ENCODE data around the gene PON3. TPM values are rescaled to one million over a fixed set of nuclear protein-coding genes. Genes with fewer than 3 reads are reported as not detected.

Gene PON3
- total RNA-seq, 8 experiments from 2014 or later: 0.17 to 1.6 (median 1.3) TPM; not detected in 5

DNA sequence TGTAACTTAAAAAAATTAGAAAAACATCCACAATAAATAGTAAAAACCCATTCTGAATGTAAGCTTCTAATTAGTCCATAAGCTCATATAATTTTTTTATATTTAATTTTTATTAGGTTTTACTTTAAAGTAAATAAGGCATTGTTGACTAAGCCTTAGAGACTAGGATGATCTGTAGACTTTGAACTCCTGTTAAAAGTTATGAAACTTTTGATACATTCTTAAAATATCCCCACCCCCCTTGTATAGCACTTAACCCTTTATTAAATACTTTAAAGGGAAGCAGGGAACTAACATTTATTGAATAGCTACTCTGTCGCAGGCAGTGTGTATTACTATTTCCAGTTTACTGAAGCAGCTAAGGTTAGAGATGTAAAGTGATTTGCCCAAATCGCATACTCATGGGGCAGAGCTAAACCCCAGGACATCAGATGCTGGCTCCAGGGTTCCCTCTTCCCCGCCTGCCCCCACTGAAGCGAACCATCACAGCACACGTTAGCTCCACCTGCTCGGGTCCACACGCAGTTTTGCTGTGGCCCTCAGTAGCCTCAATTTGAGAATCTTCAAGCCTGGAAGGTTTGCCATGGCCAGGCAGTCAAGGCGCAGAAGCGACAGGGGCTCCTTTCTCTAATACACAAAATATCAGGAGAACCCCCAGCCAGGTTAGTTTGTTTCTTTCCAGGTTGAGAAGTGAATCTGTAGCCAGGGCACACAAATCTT lies 72.6 kb downstream of the PON3 start:
- no peak for ATAC-seq (replicated peaks in 6 of 8)
- Histone ChIP-seq H3K4me3 (no peak overlapping the region), H3K4me1 (replicated peaks in 1 of 2) (peaks cover 0 to 3% of the 10 kb centered on the region in 2 donors), H3K27ac (no peak overlapping the region)
- in situ Hi-C loops (cut with MboI; ENCODE audit: low pct_unique_long_range_greater_than_20kb in 2 of 9, low sequenced_read_pairs in 9 of 9, unreplicated experiment in 9 of 9): no loop called here
- WGBS, 10 experiments: 34 to 100% (median 90%) methylated on average over 1 to 7 of the region's 9 CpGs; no CpG with 5 or more reads in 1 of the 10 experiments

- ATAC-seq (replicated peaks in 6 of 8): peak in 5 of 8 experiments; percentile 44 to 90 (median 76)
- Histone ChIP-seq H3K4me3 (no peak overlapping the region), H3K27ac (no peak overlapping the region), H3K4me1 (replicated peaks in 1 of 2) (peaks cover 3 to 10% of the 10 kb centered on the region in 2 donors)
- in situ Hi-C loops (cut with MboI; ENCODE audit: low pct_unique_long_range_greater_than_20kb in 2 of 9, low sequenced_read_pairs in 9 of 9, unreplicated experiment in 9 of 9): no loop called here
- WGBS, 10 experiments: 0 to 100% (median 40%) methylated on average over 1 to 2 of the region's 2 CpGs; no CpG with 5 or more reads in 5 of the 10 experiments
Observed at GRCh38 chr7:95322854-95323253, 73.3 kb downstream of the PON3 start.

GRCh38 chr7:95322396-95322795 lies 73.8 kb downstream of the PON3 start:
- H3K4me3 ChIP-seq: no peak overlapping the region
- no peak overlapping the region for H3K27ac ChIP-seq
- H3K4me1 ChIP-seq (replicated peaks in 1 of 2): peaks cover 8 to 11% of the 10 kb centered on the region in 2 donors
- in situ Hi-C loops (cut with MboI; ENCODE audit: low pct_unique_long_range_greater_than_20kb in 2 of 9, low sequenced_read_pairs in 9 of 9, unreplicated experiment in 9 of 9): no loop called here
- 50 to 93% (median 68%) methylated on average over 1 to 8 of the region's 8 CpGs; no CpG with 5 or more reads in 3 of the 10 experiments for WGBS, 10 experiments
- ATAC-seq (replicated peaks in 6 of 8): no peak

- no peak overlapping the region for H3K4me3 ChIP-seq
- H3K27ac ChIP-seq: no peak overlapping the region
- in situ Hi-C loops (cut with MboI; ENCODE audit: low pct_unique_long_range_greater_than_20kb in 2 of 9, low sequenced_read_pairs in 9 of 9, unreplicated experiment in 9 of 9): no loop called here
- 0 to 100% (median 25%) methylated on average over 1 of the region's 1 CpG; no CpG with 5 or more reads in 2 of the 10 experiments for WGBS, 10 experiments
- ATAC-seq (replicated peaks in 6 of 8): no peak
- peaks cover 11% of the 10 kb centered on the region in 2 donors for H3K4me1 ChIP-seq (replicated peaks in 1 of 2)
Observed at GRCh38 chr7:95321720-95322119, 74.5 kb downstream of the PON3 start.

- no peak overlapping the region for H3K27ac ChIP-seq
- 75 to 100% (median 100%) methylated on average over 1 of the region's 1 CpG; no CpG with 5 or more reads in 5 of the 10 experiments for WGBS, 10 experiments
- peaks cover 11% of the 10 kb centered on the region in 2 donors for H3K4me1 ChIP-seq (replicated peaks in 1 of 2)
- in situ Hi-C loops (cut with MboI; ENCODE audit: low pct_unique_long_range_greater_than_20kb in 2 of 9, low sequenced_read_pairs in 9 of 9, unreplicated experiment in 9 of 9): no loop called here
- no peak overlapping the region for H3K4me3 ChIP-seq
- ATAC-seq (replicated peaks in 6 of 8): no peak
Observed at GRCh38 chr7:95320651-95321050, 75.5 kb downstream of the PON3 start.

- Histone ChIP-seq H3K4me3 (no peak overlapping the region), H3K27ac (no peak overlapping the region), H3K4me1 (replicated peaks in 1 of 2) (peaks cover 11% of the 10 kb centered on the region in 2 donors)
- 83 to 100% (median 93%) methylated on average over 1 of the region's 1 CpG; no CpG with 5 or more reads in 6 of the 10 experiments for WGBS, 10 experiments
- in situ Hi-C loops (cut with MboI; ENCODE audit: low pct_unique_long_range_greater_than_20kb in 2 of 9, low sequenced_read_pairs in 9 of 9, unreplicated experiment in 9 of 9): no loop called here
- no peak for ATAC-seq (replicated peaks in 6 of 8)
Observed at GRCh38 chr7:95319570-95319969, 76.6 kb downstream of the PON3 start.

DNA sequence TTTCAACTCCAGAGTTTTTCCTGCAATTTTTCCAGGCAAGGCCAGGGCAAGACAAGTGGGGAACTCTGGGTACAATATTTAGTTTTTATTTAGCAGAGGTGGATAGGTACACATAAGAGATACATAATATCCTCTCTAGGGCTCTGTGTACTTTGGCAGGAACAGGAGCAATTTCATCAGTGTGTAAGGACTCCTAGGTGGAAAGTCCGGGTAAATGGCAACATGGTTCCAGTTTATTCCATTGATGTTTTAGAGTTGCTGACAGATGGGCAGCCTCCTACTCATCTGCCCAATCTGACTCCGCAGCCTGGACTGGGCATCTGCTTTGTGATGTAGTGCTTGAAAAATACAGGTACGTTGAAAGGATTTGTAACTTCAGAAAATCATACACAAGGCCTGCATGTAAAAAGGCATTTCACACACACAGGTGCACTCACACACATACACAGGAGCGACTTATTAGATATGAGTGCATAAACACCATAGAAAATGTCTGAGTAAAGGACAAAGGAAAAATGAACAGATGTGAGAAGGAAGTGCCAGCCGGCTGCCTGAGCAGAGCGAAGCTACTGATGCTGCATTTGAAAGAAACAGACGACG lies 77.6 kb downstream of the PON3 start:
- 8 to 85% (median 73%) methylated on average over 1 to 8 of the region's 8 CpGs; no CpG with 5 or more reads in 1 of the 10 experiments for WGBS, 10 experiments
- in situ Hi-C loops (cut with MboI; ENCODE audit: low pct_unique_long_range_greater_than_20kb in 2 of 9, low sequenced_read_pairs in 9 of 9, unreplicated experiment in 9 of 9): no loop called here
- ATAC-seq (replicated peaks in 6 of 8): no peak
- peak overlapping the region in 1 of 2 donors; percentile 17 for H3K27ac ChIP-seq
- no peak overlapping the region for H3K4me3 ChIP-seq
- peaks cover 11% of the 10 kb centered on the region in 2 donors for H3K4me1 ChIP-seq (replicated peaks in 1 of 2)

GRCh38 chr7:95317966-95318365 lies 78.2 kb downstream of the PON3 start:
- WGBS, 10 experiments: 50 to 100% (median 89%) methylated on average over 2 to 3 of the region's 3 CpGs; no CpG with 5 or more reads in 2 of the 10 experiments
- in situ Hi-C loops (cut with MboI; ENCODE audit: low pct_unique_long_range_greater_than_20kb in 2 of 9, low sequenced_read_pairs in 9 of 9, unreplicated experiment in 9 of 9): no loop called here
- Histone ChIP-seq H3K4me1 (replicated peaks in 1 of 2) (peaks cover 11% of the 10 kb centered on the region in 2 donors), H3K4me3 (no peak overlapping the region), H3K27ac (no peak overlapping the region)
- no peak for ATAC-seq (replicated peaks in 6 of 8)

GRCh38 chr7:95317546-95317945 lies 78.6 kb downstream of the PON3 start:
- in situ Hi-C loops (cut with MboI; ENCODE audit: low pct_unique_long_range_greater_than_20kb in 2 of 9, low sequenced_read_pairs in 9 of 9, unreplicated experiment in 9 of 9): no loop called here
- H3K4me1 ChIP-seq (replicated peaks in 1 of 2): peaks cover 11% of the 10 kb centered on the region in 2 donors
- no peak overlapping the region for H3K4me3 ChIP-seq
- ATAC-seq (replicated peaks in 6 of 8): peak in 5 of 8 experiments; percentile 99 to 100 (median 99)
- no peak overlapping the region for H3K27ac ChIP-seq
- 0 to 26% (median 8%) methylated on average over 1 to 2 of the region's 2 CpGs; no CpG with 5 or more reads in 1 of the 10 experiments for WGBS, 10 experiments

DNA sequence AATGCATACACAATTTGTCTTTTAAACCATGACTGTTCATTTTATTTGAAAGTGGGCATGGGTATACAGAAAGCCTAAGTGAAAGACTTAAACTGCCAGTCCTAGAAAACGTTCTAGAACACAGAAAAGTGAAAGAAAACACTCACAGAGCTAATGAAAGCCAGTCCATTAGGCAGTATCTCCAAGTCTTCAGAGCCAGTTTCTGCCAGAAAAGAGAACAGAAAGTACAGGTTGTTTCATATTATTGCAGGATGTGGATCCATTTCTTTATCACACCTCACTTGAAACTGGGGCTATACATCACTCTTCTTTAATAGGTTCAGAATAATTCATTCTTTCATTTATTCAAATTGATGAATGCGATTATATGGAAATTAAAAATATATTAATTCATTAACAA lies 79.6 kb downstream of the PON3 start:
- 43 to 100% (median 86%) methylated on average over 1 to 2 of the region's 2 CpGs for WGBS, 10 experiments
- Histone ChIP-seq H3K4me1 (replicated peaks in 1 of 2) (peaks cover 11% of the 10 kb centered on the region in 2 donors), H3K4me3 (no peak overlapping the region), H3K27ac (no peak overlapping the region)
- in situ Hi-C loops (cut with MboI; ENCODE audit: low pct_unique_long_range_greater_than_20kb in 2 of 9, low sequenced_read_pairs in 9 of 9, unreplicated experiment in 9 of 9): no loop called here
- ATAC-seq (replicated peaks in 6 of 8): no peak

DNA sequence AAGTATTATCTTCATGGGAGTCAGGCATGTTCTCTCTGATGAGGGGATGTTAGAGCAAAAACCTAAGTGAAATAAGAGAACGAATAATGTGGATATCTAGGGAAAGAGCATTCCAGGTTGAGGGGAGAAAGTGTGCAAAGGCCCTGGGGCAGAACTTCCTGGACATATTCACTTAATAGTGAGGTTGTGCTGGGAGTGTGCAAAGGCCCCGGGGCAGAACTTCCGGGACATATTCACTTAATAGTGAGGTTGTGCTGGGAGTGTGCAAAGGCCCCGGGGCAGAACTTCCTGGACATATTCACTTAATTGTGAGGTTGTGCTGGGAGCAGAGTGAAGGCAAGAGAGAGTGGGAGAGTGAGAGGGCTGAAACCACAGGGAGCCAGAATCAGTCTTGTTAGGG lies 83.6 kb downstream of the PON3 start:
- in situ Hi-C loops (cut with MboI; ENCODE audit: low pct_unique_long_range_greater_than_20kb in 2 of 9, low sequenced_read_pairs in 9 of 9, unreplicated experiment in 9 of 9): no loop called here
- 53 to 100% (median 92%) methylated on average over 1 to 4 of the region's 4 CpGs; no CpG with 5 or more reads in 2 of the 10 experiments for WGBS, 10 experiments
- Histone ChIP-seq H3K4me1 (replicated peaks in 1 of 2) (peaks cover 9 to 24% of the 10 kb centered on the region in 2 donors), H3K27ac (no peak overlapping the region), H3K4me3 (no peak overlapping the region)
- no peak for ATAC-seq (replicated peaks in 6 of 8)

- H3K27ac ChIP-seq: no peak overlapping the region
- ATAC-seq (replicated peaks in 6 of 8): no peak
- 33 to 100% (median 90%) methylated on average over 1 to 2 of the region's 2 CpGs; no CpG with 5 or more reads in 2 of the 10 experiments for WGBS, 10 experiments
- H3K4me1 ChIP-seq (replicated peaks in 1 of 2): peaks cover 9 to 19% of the 10 kb centered on the region in 2 donors
- H3K4me3 ChIP-seq: no peak overlapping the region
- in situ Hi-C loops (cut with MboI; ENCODE audit: low pct_unique_long_range_greater_than_20kb in 2 of 9, low sequenced_read_pairs in 9 of 9, unreplicated experiment in 9 of 9): no loop called here
Observed at GRCh38 chr7:95311389-95311788, 84.8 kb downstream of the PON3 start.

- 37 to 100% (median 92%) methylated on average over 1 to 2 of the region's 2 CpGs; no CpG with 5 or more reads in 1 of the 10 experiments for WGBS, 10 experiments
- in situ Hi-C loops (cut with MboI; ENCODE audit: low pct_unique_long_range_greater_than_20kb in 2 of 9, low sequenced_read_pairs in 9 of 9, unreplicated experiment in 9 of 9): no loop called here
- H3K27ac ChIP-seq: no peak overlapping the region
- ATAC-seq (replicated peaks in 6 of 8): no peak
- H3K4me1 ChIP-seq (replicated peaks in 1 of 2): peaks cover 9 to 19% of the 10 kb centered on the region in 2 donors
- no peak overlapping the region for H3K4me3 ChIP-seq
Observed at GRCh38 chr7:95309951-95310350, 86.2 kb downstream of the PON3 start.

Data from motor neuron (in vitro differentiated cells).